ENCODE data around the gene PRKN.

- no peak for TF ChIP-seq PPARA (CRISPR knock-in tag; IDR thresholded peaks at IDR 0.05; ENCODE audit: borderline replicate concordance)
- no peak for TF ChIP-seq RARB (CRISPR knock-in tag; IDR thresholded peaks at IDR 0.05)
- TF ChIP-seq, protein P1, sequence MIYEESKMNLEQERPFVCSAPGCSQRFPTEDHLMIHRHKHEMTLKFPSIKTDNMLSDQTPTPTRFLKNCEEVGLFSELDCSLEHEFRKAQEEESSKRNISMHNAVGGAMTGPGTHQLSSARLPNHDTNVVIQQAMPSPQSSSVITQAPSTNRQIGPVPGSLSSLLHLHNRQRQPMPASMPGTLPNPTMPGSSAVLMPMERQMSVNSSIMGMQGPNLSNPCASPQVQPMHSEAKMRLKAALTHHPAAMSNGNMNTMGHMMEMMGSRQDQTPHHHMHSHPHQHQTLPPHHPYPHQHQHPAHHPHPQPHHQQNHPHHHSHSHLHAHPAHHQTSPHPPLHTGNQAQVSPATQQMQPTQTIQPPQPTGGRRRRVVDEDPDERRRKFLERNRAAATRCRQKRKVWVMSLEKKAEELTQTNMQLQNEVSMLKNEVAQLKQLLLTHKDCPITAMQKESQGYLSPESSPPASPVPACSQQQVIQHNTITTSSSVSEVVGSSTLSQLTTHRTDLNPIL (CRISPR knock-in tag; IDR thresholded peaks at IDR 0.05; ENCODE audit: low read depth): no peak
- TF ChIP-seq BACH2 (CRISPR knock-in tag; IDR thresholded peaks at IDR 0.05; ENCODE audit: borderline replicate concordance): no peak
- no peak for TF ChIP-seq GLIS3 (CRISPR knock-in tag; IDR thresholded peaks at IDR 0.05)
- TF ChIP-seq ARNTL (CRISPR knock-in tag; IDR thresholded peaks at IDR 0.05; ENCODE audit: borderline replicate concordance, low read depth): no peak
- TF ChIP-seq CSRNP3 (CRISPR knock-in tag; IDR thresholded peaks at IDR 0.05): no peak
- no peak for TF ChIP-seq PATZ1 (CRISPR knock-in tag; IDR thresholded peaks at IDR 0.05; ENCODE audit: borderline replicate concordance)
- TF ChIP-seq TCF4 (CRISPR knock-in tag; IDR thresholded peaks at IDR 0.05; ENCODE audit: borderline replicate concordance): no peak
- TF ChIP-seq ZNF565 (CRISPR knock-in tag; conservative IDR thresholded peaks at IDR 0.05; ENCODE audit: low read depth): no peak
- no peak for TF ChIP-seq CSDC2 (CRISPR knock-in tag; IDR thresholded peaks at IDR 0.05)
Measured at GRCh38 chr6:162684961-162685360, 42.6 kb downstream of the PRKN start.

Measured in SK-N-SH treated with all-trans-retinoic acid at 6 μM for 48 hours (cell line).